ENCODE measurements around the gene TMOD4. TPM values are rescaled to one million over a fixed set of nuclear protein-coding genes. Genes with fewer than 3 reads are reported as not detected.
A peak's percentile ranks its signal among the peaks of the same experiment; 100 is the strongest.

Gene TMOD4
- total and polyA plus RNA-seq, 9 of the 15 experiments (the other 6 are each of a cell fraction or from before 2014, with no cell fraction given), result 0.18 to 1.8 (median 1.1) TPM; not detected in 1

DNA sequence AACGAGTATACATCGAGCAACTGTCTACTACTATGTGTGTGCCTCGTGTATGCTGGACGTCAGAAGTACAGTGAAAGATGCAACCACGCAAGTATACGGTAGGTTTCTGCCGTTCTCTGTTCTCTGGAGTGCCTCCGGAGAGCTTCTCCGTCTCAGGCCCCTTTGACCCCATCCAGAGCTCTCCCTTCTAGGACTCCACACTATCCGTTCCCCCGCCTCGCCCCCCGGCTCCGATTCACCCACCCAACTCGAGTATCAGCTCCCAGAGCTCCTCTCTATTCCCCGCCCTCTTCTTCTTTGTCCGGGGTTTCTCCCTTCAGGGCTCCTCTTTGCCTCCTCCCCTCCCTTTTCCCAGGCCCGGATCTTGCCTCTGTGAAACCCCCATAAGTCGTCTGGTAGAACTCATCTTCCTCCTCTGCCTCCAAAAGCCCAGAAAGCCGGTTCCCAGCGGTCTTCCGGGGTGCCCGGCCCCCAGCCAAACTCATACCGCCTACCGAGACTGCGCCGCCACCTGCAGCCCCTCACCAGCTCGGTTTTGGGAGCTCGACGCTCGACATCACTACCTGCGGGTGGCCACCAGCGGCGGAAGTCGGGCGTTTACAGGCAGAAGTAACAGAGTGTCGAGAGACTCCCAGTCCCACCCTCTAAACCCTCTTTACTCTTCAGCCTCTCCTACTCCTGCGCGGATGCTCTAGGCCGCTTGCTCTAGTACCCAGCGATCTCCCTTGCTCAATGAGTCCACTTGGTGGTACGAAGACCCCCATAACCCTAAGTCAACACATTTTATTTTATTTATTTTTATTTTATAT, 14.1 kb upstream of the TMOD4 start, which contains the start of gene VPS72 (continued):
- peak; percentile 53 to 77; a peak in 2 of 4 replicates for TF ChIP-seq FOXK2 (conservative IDR thresholded peaks at IDR 0.05 in 1 of 2, IDR thresholded peaks at IDR 0.05 in 1 of 2; ENCODE audit: low read depth in 2 of 2)
- TF ChIP-seq ILK (tag; IDR thresholded peaks at IDR 0.05; ENCODE audit: borderline replicate concordance, low read depth), result no peak
- TF ChIP-seq NFE2L1 (tag; IDR thresholded peaks at IDR 0.05; ENCODE audit: borderline replicate concordance, low read depth), result no peak
- peak; percentile 73 for TF ChIP-seq NCOA4 (IDR thresholded peaks at IDR 0.05; ENCODE audit: partially characterized antibody)
- TF ChIP-seq RBFOX2 (IDR thresholded peaks at IDR 0.05; ENCODE audit: low read depth, low read length), result peak; percentile 89
- TF ChIP-seq ARID1B (IDR thresholded peaks at IDR 0.05), result no peak; the same call in 1 of the 2 replicates
- peak; percentile 84 for TF ChIP-seq CXXC5 (CRISPR knock-in tag; IDR thresholded peaks at IDR 0.05)
- TF ChIP-seq RUNX1 (IDR thresholded peaks at IDR 0.05; ENCODE audit: low read depth), result 0 out of 2 replicates have a peak, but pooled peaks have one; percentile 38
- no peak for TF ChIP-seq MITF (IDR thresholded peaks at IDR 0.05)
- TF ChIP-seq SAP30 (IDR thresholded peaks at IDR 0.05; ENCODE audit: borderline replicate concordance, insufficient read depth, low read depth, low read length, poor library complexity, severe bottlenecking), result peak; percentile 59
- TF ChIP-seq, protein P1, sequence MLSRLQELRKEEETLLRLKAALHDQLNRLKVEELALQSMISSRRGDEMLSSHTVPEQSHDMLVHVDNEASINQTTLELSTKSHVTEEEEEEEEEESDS (CRISPR knock-in tag; IDR thresholded peaks at IDR 0.05), result no peak
- TF ChIP-seq, protein P2, sequence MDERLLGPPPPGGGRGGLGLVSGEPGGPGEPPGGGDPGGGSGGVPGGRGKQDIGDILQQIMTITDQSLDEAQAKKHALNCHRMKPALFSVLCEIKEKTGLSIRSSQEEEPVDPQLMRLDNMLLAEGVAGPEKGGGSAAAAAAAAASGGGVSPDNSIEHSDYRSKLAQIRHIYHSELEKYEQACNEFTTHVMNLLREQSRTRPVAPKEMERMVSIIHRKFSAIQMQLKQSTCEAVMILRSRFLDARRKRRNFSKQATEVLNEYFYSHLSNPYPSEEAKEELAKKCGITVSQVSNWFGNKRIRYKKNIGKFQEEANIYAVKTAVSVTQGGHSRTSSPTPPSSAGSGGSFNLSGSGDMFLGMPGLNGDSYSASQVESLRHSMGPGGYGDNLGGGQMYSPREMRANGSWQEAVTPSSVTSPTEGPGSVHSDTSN (CRISPR knock-in tag; IDR thresholded peaks at IDR 0.05; ENCODE audit: low read depth), result no peak
- TF ChIP-seq, protein P2 (tag; conservative IDR thresholded peaks at IDR 0.05; ENCODE audit: low read depth), result no peak
- no peak for TF ChIP-seq CAMTA2 (CRISPR knock-in tag; conservative IDR thresholded peaks at IDR 0.05)
- TF ChIP-seq ZNF165 (CRISPR knock-in tag; IDR thresholded peaks at IDR 0.05; ENCODE audit: borderline replicate concordance), result no peak
- peak; percentile 15; the same call in 1 of the 2 replicates for TF ChIP-seq MEF2A (IDR thresholded peaks at IDR 0.05; ENCODE audit: control insufficient read depth, low read depth, low read length)
- TF ChIP-seq BHLHE40 (IDR thresholded peaks at IDR 0.05; ENCODE audit: low read length), result peak; percentile 62
- no peak for TF ChIP-seq GATA2 (CRISPR knock-in tag; IDR thresholded peaks at IDR 0.05)
- no peak for TF ChIP-seq CHD2 (IDR thresholded peaks at IDR 0.05; ENCODE audit: low read depth, low read length)
- no peak for TF ChIP-seq PCBP2 (IDR thresholded peaks at IDR 0.05; ENCODE audit: low read depth, low read length, poor library complexity, severe bottlenecking)
- no peak for TF ChIP-seq MYBL2 (IDR thresholded peaks at IDR 0.05; ENCODE audit: low read depth)
- no peak for TF ChIP-seq MYBL2 (CRISPR knock-in tag; IDR thresholded peaks at IDR 0.05; ENCODE audit: borderline replicate concordance)
- TF ChIP-seq DLX4 (CRISPR knock-in tag; IDR thresholded peaks at IDR 0.05), result no peak
